SK-N-SH (cell line): ENCODE data around the gene IL3.

Experiments
- CTCF ChIP-seq: fragments of 200-600 bp; sonication (generic); IDR thresholded peaks from 2 replicates; pipeline ENCODE4 v1.6.1; 2017; ENCODE audit warnings: antibody characterized with exemption, mild to moderate bottlenecking, moderate library complexity
- FOXM1 ChIP-seq: IDR thresholded peaks from 2 replicates; pipeline ENCODE4 v1.4.0; 2012; ENCODE audit warnings: low read depth, mild to moderate bottlenecking
- PBX3 ChIP-seq: IDR thresholded peaks from 2 replicates; pipeline ENCODE4; 2012
- RAD21 ChIP-seq: IDR thresholded peaks from 2 replicates; pipeline ENCODE4 v1.6.1; 2012; ENCODE audit warnings: mild to moderate bottlenecking, low read length
- SIN3A ChIP-seq: IDR thresholded peaks from 2 replicates; pipeline ENCODE4 v1.6.1; 2012; ENCODE audit warnings: low read depth, mild to moderate bottlenecking, low read length, moderate library complexity, borderline replicate concordance
- TAF1 ChIP-seq: IDR thresholded peaks from 2 replicates; pipeline ENCODE4 v1.6.1; 2012; ENCODE audit warnings: low read depth, mild to moderate bottlenecking, low read length, moderate library complexity, borderline replicate concordance
- USF2 ChIP-seq: fragments of 150-350 bp; IDR thresholded peaks from 2 replicates; pipeline ENCODE4 v1.6.1; 2017; ENCODE audit warnings: antibody characterized with exemption, low read length, low read depth, borderline replicate concordance
- YY1 ChIP-seq: IDR thresholded peaks from 2 replicates; pipeline ENCODE4 v1.4.0; 2012; ENCODE audit warnings: low read depth, mild to moderate bottlenecking

GRCh38 chr5:132049559-132049958 lies 10.9 kb upstream of the IL3 start:
- TF ChIP-seq CTCF, result no peak
- no peak for TF ChIP-seq FOXM1
- TF ChIP-seq RAD21, result no peak
- no peak for TF ChIP-seq PBX3
- TF ChIP-seq TAF1, result no peak
- TF ChIP-seq SIN3A, result no peak
- no peak for TF ChIP-seq USF2
- TF ChIP-seq YY1, result no peak
